ENCODE data around the gene ANXA7. TPM values are rescaled to one million over a fixed set of nuclear protein-coding genes. Genes with fewer than 3 reads are reported as not detected.

Gene ANXA7
- total and polyA plus RNA-seq, 10 of the 15 experiments (the other 5 are each of a cell fraction or from before 2014, with no cell fraction given), result 70.6 to 184 (median 113) TPM

DNA sequence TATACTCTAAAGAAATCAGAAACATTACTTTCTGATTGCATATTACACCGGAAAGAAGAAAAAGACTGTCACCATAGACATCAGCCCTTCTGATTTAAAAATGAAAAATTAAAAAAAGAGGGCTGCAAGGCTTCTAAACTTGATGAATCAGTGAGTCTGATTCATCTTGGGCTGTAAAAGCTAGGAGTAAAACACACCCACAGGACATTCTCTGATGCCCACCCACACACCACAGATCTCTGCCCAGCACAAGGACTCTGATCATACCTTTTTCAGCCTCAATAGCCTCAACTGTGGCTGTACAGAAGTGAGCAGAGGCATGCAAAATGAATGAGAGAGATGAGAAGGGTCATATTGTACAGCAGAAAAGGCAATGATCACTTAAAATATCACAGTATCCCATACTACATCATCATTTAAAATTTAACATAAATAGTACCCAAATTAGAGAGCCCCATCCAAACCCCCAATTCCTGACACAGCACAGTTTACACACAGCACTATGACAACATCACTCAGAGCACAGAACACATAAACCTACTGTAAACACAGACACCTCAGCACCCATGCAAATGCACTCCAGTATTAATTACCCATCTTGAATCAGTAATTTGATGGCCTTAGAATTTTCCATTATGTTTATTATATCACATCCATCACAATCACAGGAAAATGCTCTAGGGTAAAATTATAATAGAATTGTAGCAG, 25.9 kb upstream of the ANXA7 start:
- Histone ChIP-seq H3K27ac (ENCODE audit: control insufficient read depth, insufficient read depth) (no peak overlapping the region), H3K4me2 (ENCODE audit: control insufficient read depth, insufficient read depth) (no peak overlapping the region), H3K9me3 (replicated peaks; ENCODE audit: control insufficient read depth, insufficient read depth, low read length) (no peaks in the 10 kb centered on the region), H3K9ac (ENCODE audit: control insufficient read depth, insufficient read depth, low read length) (no peak overlapping the region), H3K79me2 (ENCODE audit: control insufficient read depth, insufficient read depth, low read length) (no peaks in the 10 kb centered on the region), H3K4me1 (ENCODE audit: control insufficient read depth, insufficient read depth, low read length) (no peaks in the 10 kb centered on the region), H2AFZ (ENCODE audit: control insufficient read depth, low read depth, low read length) (no peak overlapping the region), H3K4me3 (no peak overlapping the region), H4K20me1 (ENCODE audit: control insufficient read depth, insufficient read depth) (no peaks in the 10 kb centered on the region), H3K36me3 (ENCODE audit: control insufficient read depth in 2 of 2, insufficient read depth in 2 of 2, low read length in 1 of 2) (peaks cover 2 to 15% of the 10 kb centered on the region in 2 experiments; a peak in 2 of 4 replicates), H3K27me3 (replicated peaks in 1 of 2; ENCODE audit: control insufficient read depth in 2 of 2, insufficient read depth in 2 of 2, low read length in 1 of 2) (no peaks in the 10 kb centered on the region)
- TF ChIP-seq CBX5 (IDR thresholded peaks at IDR 0.05; ENCODE audit: low read depth), result no peak
- no peak for TF ChIP-seq TCF7 (IDR thresholded peaks at IDR 0.05; ENCODE audit: borderline replicate concordance)
- DNase-seq (ENCODE audit: low read depth, low spot score) (no peak), ATAC-seq (no peak), FAIRE-seq (no peak)
- WGBS (ENCODE audit: insufficient coverage, insufficient replicate concordance, low lambda C conversion rate, missing lambda C conversion rate), result 100% methylated on average over 1 of the region's 1 CpG
- intact Hi-C loops (cut with micrococcal nuclease; ENCODE audit: unreplicated experiment) (no loop called here), in situ Hi-C loops (cut with MboI) (no loop called here)
- no TSS peak for BruUV-seq (replicated peaks)
- CTCF ChIA-PET, result no interaction called here
- RAD21 ChIA-PET (ENCODE audit: unreplicated experiment), result no interaction called here
- POLR2A ChIA-PET, result no interaction called here
- SMC1A ChIA-PET (ENCODE audit: uncharacterized antibody, unreplicated experiment), result no interaction called here

DNA sequence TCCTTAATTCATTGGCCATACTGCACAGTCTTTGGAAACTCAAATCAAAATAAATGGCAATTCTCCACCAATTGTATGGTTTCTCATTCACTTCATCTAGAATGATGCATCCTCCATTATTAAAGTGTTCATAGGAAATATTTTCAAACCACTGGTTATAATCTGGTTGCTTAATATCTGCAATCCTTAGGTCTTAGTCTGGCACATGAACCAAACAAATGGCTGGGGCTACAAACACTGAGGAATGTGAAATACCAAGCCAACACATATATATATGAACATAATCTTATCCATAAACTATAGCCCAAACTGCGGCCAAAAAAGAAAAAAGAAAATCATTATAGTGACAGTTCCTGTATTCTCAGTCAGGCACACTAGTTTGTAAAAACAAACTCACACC, 25.2 kb upstream of the ANXA7 start:
- in situ Hi-C loops (cut with MboI) (no loop called here), intact Hi-C loops (cut with micrococcal nuclease; ENCODE audit: unreplicated experiment) (no loop called here)
- H3K36me3 ChIP-seq (ENCODE audit: control insufficient read depth in 2 of 2, insufficient read depth in 2 of 2, low read length in 1 of 2), result peaks cover 0 to 15% of the 10 kb centered on the region in 2 experiments; a peak in 2 of 4 replicates
- H3K9me3 ChIP-seq (replicated peaks; ENCODE audit: control insufficient read depth, insufficient read depth, low read length), result no peaks in the 10 kb centered on the region
- no peak overlapping the region for H3K4me2 ChIP-seq (ENCODE audit: control insufficient read depth, insufficient read depth)
- FAIRE-seq, result no peak
- no peaks in the 10 kb centered on the region for H3K4me1 ChIP-seq (ENCODE audit: control insufficient read depth, insufficient read depth, low read length)
- ATAC-seq, result no peak
- 100% methylated on average over 1 of the region's 1 CpG for WGBS (ENCODE audit: insufficient coverage, insufficient replicate concordance, low lambda C conversion rate, missing lambda C conversion rate)
- no TSS peak for BruUV-seq (replicated peaks)
- H3K27ac ChIP-seq (ENCODE audit: control insufficient read depth, insufficient read depth), result no peak overlapping the region
- SMC1A ChIA-PET (ENCODE audit: uncharacterized antibody, unreplicated experiment), result no interaction called here
- H3K4me3 ChIP-seq, result no peak overlapping the region
- POLR2A ChIA-PET, result no interaction called here
- no peaks in the 10 kb centered on the region for H3K79me2 ChIP-seq (ENCODE audit: control insufficient read depth, insufficient read depth, low read length)
- no peaks in the 10 kb centered on the region for H3K27me3 ChIP-seq (replicated peaks in 1 of 2; ENCODE audit: control insufficient read depth in 2 of 2, insufficient read depth in 2 of 2, low read length in 1 of 2)
- CTCF ChIA-PET, result no interaction called here
- DNase-seq (ENCODE audit: low read depth, low spot score), result no peak
- H3K9ac ChIP-seq (ENCODE audit: control insufficient read depth, insufficient read depth, low read length), result no peak overlapping the region
- H4K20me1 ChIP-seq (ENCODE audit: control insufficient read depth, insufficient read depth), result no peaks in the 10 kb centered on the region
- TF ChIP-seq, protein P1, sequence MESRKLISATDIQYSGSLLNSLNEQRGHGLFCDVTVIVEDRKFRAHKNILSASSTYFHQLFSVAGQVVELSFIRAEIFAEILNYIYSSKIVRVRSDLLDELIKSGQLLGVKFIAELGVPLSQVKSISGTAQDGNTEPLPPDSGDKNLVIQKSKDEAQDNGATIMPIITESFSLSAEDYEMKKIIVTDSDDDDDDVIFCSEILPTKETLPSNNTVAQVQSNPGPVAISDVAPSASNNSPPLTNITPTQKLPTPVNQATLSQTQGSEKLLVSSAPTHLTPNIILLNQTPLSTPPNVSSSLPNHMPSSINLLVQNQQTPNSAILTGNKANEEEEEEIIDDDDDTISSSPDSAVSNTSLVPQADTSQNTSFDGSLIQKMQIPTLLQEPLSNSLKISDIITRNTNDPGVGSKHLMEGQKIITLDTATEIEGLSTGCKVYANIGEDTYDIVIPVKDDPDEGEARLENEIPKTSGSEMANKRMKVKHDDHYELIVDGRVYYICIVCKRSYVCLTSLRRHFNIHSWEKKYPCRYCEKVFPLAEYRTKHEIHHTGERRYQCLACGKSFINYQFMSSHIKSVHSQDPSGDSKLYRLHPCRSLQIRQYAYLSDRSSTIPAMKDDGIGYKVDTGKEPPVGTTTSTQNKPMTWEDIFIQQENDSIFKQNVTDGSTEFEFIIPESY (IDR thresholded peaks at IDR 0.05), result no peak
- TF ChIP-seq, protein P2, sequence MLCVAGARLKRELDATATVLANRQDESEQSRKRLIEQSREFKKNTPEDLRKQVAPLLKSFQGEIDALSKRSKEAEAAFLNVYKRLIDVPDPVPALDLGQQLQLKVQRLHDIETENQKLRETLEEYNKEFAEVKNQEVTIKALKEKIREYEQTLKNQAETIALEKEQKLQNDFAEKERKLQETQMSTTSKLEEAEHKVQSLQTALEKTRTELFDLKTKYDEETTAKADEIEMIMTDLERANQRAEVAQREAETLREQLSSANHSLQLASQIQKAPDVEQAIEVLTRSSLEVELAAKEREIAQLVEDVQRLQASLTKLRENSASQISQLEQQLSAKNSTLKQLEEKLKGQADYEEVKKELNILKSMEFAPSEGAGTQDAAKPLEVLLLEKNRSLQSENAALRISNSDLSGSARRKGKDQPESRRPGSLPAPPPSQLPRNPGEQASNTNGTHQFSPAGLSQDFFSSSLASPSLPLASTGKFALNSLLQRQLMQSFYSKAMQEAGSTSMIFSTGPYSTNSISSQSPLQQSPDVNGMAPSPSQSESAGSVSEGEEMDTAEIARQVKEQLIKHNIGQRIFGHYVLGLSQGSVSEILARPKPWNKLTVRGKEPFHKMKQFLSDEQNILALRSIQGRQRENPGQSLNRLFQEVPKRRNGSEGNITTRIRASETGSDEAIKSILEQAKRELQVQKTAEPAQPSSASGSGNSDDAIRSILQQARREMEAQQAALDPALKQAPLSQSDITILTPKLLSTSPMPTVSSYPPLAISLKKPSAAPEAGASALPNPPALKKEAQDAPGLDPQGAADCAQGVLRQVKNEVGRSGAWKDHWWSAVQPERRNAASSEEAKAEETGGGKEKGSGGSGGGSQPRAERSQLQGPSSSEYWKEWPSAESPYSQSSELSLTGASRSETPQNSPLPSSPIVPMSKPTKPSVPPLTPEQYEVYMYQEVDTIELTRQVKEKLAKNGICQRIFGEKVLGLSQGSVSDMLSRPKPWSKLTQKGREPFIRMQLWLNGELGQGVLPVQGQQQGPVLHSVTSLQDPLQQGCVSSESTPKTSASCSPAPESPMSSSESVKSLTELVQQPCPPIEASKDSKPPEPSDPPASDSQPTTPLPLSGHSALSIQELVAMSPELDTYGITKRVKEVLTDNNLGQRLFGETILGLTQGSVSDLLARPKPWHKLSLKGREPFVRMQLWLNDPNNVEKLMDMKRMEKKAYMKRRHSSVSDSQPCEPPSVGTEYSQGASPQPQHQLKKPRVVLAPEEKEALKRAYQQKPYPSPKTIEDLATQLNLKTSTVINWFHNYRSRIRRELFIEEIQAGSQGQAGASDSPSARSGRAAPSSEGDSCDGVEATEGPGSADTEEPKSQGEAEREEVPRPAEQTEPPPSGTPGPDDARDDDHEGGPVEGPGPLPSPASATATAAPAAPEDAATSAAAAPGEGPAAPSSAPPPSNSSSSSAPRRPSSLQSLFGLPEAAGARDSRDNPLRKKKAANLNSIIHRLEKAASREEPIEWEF (IDR thresholded peaks at IDR 0.05; ENCODE audit: insufficient replicate concordance, low read depth, low read length), result no peak
- TF ChIP-seq, protein P3, sequence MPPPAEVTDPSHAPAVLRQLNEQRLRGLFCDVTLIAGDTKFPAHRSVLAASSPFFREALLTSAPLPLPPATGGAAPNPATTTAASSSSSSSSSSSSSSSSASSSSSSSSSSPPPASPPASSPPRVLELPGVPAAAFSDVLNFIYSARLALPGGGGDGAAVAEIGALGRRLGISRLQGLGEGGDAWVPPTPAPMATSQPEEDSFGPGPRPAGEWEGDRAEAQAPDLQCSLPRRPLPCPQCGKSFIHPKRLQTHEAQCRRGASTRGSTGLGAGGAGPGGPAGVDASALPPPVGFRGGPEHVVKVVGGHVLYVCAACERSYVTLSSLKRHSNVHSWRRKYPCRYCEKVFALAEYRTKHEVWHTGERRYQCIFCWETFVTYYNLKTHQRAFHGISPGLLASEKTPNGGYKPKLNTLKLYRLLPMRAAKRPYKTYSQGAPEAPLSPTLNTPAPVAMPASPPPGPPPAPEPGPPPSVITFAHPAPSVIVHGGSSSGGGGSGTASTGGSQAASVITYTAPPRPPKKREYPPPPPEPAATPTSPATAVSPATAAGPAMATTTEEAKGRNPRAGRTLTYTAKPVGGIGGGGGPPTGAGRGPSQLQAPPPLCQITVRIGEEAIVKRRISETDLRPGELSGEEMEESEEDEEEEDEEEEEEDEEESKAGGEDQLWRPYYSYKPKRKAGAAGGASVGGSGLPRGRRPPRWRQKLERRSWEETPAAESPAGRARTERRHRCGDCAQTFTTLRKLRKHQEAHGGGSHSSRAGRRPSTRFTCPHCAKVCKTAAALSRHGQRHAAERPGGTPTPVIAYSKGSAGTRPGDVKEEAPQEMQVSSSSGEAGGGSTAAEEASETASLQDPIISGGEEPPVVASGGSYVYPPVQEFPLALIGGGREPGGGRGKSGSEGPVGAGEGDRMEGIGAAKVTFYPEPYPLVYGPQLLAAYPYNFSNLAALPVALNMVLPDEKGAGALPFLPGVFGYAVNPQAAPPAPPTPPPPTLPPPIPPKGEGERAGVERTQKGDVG (CRISPR knock-in tag; IDR thresholded peaks at IDR 0.05), result no peak
- RAD21 ChIA-PET (ENCODE audit: unreplicated experiment), result no interaction called here
- H2AFZ ChIP-seq (ENCODE audit: control insufficient read depth, low read depth, low read length), result no peak overlapping the region
